Stimulated activated CD8-positive, alpha-beta memory T cell treated with anti-CD3 and anti-CD28 coated beads, Interleukin-2, amount 100 ng/mL, for 48 hours (primary cell): ENCODE data around the gene PCDHA5.
"Not testable (repeated sequence)": the region's sequence is repeated elsewhere in the genome, so short reads cannot be mapped to it uniquely, and the experiment has no call there.

Experiments
- DNase-seq, 2 donors: peaks; one replicate each; pipeline ENCODE4 v3.0.0-alpha.2; 2020; ENCODE audit warnings: low read depth in 2 of 2

The PCDHA5 gene

DNA sequence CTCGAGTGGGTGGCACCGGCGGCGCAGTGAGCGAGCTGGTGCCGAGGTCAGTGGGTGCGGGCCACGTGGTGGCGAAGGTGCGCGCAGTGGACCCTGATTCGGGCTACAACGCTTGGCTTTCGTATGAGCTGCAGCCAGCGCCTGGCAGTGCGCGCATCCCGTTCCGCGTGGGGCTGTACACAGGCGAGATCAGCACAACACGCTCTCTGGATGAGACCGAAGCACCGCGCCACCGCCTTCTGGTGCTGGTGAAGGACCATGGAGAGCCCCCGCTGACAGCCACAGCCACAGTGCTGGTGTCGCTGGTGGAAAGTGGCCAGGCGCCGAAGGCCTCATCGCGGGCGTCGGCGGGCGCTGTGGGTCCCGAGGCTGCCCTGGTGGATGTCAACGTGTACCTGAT, 2.1 kb downstream of the PCDHA5 start:
- DNase-seq: no peak

DNA sequence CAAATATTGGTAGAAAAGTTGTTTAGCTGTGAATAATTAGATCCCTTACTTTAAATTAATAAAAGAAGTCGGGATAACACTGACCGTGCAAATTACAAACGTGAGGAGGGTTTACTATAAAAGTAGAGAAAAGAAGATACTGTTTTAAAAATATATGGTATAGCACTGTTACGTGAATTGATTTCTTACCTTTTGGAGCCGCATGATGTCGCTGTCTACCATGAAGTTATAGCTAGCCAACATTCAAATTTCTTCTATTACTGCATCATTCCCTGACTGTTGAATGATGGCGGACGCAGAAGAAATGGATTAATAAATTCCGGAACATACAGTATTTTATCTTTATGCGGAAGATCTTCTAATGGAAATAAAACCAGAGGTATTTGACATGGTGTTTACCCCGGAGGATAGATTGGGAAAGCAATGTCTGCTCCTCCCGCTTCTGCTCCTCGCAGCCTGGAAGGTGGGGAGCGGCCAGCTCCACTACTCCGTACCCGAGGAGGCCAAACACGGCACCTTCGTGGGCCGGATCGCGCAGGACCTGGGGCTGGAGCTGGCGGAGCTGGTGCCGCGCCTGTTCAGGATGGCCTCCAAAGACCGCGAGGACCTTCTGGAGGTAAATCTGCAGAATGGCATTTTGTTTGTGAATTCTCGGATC, 6.4 kb downstream of the PCDHA5 start, which contains the start of gene PCDHA6:
PCDHA6 (plus strand) TSS at position 257 of the 658 bp plus-strand sequence; CDS start at position 389, 132 bp downstream.
- DNase-seq: no peak

DNA sequence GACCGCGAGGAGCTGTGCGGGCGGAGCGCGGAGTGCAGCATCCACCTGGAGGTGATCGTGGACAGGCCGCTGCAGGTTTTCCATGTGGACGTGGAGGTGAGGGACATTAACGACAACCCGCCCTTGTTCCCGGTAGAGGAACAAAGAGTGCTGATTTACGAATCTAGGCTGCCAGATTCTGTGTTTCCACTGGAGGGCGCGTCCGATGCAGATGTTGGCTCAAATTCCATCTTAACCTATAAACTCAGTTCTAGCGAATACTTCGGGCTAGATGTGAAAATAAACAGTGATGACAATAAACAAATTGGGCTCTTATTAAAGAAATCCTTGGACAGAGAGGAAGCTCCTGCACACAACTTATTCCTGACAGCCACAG, 6.9 kb downstream of the PCDHA5 start:
- no peak for DNase-seq

DNA sequence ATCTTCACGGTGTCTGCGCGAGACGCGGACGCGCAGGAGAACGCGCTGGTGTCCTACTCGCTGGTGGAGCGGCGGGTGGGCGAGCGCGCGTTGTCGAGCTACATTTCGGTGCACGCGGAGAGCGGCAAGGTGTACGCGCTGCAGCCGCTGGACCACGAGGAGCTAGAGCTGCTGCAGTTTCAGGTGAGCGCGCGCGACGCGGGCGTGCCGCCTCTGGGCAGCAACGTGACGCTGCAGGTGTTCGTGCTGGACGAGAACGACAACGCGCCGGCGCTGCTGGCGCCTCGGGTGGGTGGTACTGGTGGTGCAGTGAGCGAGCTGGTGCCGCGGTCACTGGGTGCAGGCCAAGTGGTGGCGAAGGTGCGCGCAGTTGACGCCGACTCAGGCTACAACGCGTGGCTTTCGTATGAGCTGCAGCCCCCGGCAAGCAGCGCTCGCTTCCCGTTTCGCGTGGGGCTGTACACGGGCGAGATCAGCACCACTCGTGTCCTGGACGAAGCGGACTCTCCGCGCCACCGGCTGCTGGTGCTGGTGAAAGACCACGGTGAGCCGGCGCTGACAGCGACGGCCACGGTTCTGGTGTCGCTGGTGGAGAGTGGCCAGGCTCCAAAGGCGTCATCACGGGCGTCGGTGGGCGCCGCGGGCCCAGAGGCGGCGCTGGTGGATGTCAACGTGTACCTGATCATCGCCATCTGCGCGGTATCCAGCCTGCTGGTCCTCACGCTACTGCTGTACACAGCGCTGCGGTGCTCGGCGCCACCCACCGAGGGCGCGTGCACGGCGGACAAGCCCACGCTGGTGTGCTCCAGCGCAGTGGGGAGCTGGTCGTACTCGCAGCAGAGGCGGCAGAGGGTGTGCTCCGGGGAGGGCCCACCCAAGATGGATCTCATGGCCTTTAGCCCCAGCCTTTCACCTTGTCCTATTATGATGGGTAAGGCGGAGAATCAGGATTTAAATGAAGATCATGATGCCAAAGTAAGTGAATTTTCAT, 8.4 kb downstream of the PCDHA5 start:
- not testable (repeated sequence) for DNase-seq

DNA sequence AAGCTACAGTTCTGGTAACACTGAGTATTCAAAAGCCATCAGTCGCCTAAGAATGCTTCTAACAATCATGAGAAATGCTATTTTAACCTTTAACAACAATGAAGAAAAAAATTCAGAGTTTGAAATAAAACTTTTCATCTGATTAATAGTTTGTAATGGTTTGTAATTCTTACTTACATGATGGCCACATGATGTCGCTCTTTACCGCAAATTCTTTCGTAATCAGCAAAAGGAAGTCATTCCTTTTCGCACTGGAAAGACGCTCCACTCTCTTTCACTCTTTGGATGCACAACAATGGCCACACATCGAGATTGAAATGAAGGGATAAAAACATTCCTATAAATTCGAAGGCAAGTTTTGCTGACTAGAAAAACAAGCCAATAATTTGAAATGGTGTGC, 12.6 kb downstream of the PCDHA5 start, which contains the start of gene PCDHA7:
PCDHA7 (plus strand) TSS at position 277 of the 400 bp plus-strand sequence; CDS start at position 392, 115 bp downstream.
- no peak for DNase-seq

DNA sequence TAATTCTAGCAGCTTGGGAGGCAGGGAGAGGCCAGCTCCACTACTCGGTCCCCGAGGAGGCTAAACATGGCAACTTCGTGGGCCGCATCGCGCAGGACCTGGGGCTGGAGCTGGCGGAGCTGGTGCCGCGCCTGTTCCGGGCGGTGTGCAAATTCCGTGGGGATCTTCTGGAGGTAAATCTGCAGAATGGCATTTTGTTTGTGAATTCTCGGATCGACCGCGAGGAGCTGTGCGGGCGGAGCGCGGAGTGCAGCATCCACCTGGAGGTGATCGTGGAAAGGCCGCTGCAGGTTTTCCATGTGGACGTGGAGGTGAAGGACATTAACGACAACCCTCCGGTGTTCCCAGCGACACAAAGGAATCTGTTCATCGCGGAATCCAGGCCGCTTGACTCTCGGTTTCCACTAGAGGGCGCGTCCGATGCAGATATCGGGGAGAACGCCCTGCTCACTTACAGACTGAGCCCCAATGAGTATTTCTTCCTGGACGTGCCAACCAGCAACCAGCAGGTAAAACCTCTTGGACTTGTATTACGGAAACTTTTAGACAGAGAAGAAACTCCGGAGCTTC, 13.1 kb downstream of the PCDHA5 start:
- not testable (repeated sequence) for DNase-seq

DNA sequence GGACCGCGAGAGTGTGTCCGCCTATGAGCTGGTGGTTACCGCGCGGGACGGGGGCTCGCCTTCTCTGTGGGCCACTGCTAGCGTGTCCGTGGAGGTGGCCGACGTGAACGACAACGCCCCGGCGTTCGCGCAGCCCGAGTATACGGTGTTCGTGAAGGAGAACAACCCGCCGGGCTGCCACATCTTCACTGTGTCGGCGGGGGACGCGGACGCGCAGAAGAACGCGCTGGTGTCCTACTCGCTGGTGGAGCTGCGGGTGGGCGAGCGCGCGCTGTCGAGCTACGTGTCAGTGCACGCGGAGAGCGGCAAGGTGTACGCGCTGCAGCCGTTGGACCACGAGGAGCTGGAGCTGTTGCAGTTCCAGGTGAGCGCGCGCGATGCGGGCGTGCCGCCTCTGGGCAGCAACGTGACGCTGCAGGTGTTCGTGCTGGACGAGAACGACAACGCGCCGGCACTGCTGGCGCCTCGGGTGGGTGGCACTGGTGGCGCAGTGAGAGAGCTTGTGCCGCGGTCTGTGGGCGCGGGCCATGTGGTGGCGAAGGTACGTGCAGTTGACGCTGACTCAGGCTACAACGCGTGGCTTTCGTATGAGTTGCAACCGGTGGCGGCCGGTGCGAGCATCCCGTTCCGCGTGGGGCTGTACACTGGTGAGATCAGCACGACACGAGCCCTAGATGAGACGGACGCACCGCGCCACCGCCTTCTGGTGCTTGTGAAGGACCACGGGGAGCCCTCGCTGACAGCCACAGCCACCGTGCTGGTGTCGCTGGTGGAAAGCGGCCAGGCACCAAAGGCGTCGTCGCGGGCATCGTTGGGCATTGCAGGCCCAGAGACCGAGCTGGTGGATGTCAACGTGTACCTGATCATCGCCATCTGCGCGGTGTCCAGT, 14.5 kb downstream of the PCDHA5 start:
- DNase-seq: no peak

DNA sequence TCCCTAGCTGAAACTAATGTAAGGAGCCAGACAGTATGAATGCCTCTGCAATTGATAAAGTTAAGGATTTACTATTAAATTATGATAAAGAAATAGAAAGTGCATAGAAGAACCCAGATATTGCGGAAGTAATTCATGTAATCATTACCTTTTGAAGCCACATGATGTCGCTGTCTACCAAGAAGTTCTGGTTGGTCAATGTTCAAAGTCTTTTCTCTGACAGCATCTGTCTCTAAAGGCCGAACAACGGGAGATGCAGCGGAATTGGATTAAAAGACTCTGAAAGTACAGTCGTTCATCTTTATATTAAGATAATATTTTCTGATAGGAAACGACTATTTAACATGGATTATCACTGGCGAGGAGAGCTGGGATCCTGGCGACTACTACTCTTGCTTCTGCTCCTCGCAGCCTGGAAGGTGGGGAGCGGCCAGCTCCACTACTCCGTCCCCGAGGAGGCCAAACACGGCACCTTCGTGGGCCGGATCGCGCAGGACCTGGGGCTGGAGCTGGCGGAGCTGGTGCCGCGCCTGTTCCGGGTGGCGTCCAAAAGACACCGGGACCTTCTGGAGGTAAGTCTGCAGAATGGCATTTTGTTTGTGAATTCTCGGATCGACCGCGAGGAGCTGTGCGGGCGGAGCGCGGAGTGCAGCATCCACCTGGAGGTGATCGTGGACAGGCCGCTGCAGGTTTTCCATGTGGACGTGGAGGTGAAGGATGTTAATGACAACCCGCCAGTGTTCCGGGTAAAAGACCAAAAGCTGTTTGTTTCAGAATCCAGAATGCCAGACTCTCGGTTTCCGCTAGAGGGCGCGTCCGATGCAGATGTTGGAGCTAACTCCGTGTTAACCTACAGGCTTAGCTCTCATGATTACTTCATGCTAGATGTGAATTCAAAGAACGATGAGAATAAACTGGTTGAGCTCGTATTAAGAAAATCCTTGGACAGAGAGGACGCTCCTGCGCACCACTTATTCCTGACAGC, 19.9 kb downstream of the PCDHA5 start, which contains the start of gene PCDHA8:
PCDHA8 (plus strand) TSS at position 210 of the 985 bp plus-strand sequence; CDS start at position 345, 135 bp downstream.
- peak in 1 of 2 donors; percentile 9 for DNase-seq

DNA sequence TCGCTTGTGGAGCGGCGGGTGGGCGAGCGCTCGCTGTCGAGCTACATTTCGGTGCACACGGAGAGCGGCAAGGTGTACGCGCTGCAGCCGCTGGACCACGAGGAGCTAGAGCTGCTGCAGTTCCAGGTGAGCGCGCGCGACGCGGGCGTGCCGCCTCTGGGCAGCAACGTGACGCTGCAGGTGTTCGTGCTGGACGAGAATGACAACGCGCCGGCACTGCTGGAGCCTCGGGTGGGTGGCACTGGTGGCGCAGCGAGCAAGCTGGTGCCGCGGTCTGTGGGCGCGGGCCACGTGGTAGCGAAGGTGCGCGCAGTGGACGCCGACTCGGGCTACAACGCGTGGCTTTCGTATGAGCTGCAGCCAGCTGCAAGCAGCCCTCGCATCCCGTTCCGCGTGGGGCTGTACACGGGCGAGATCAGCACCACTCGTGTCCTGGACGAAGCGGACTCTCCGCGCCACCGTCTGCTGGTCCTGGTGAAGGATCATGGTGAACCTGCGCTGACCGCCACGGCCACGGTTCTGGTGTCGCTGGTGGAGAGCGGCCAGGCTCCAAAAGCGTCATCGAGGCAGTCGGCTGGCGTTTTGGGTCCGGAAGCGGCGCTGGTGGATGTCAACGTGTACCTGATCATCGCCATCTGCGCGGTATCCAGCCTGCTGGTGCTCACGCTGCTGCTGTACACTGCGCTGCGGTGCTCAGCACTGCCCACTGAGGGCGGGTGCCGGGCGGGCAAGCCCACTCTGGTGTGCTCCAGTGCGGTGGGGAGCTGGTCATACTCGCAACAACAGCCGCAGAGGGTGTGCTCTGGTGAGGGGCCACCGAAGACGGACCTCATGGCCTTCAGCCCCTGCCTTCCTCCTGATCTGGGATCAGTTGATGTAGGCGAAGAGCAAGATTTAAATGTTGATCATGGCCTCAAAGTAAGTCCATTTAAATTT, 21.7 kb downstream of the PCDHA5 start:
- no peak for DNase-seq

DNA sequence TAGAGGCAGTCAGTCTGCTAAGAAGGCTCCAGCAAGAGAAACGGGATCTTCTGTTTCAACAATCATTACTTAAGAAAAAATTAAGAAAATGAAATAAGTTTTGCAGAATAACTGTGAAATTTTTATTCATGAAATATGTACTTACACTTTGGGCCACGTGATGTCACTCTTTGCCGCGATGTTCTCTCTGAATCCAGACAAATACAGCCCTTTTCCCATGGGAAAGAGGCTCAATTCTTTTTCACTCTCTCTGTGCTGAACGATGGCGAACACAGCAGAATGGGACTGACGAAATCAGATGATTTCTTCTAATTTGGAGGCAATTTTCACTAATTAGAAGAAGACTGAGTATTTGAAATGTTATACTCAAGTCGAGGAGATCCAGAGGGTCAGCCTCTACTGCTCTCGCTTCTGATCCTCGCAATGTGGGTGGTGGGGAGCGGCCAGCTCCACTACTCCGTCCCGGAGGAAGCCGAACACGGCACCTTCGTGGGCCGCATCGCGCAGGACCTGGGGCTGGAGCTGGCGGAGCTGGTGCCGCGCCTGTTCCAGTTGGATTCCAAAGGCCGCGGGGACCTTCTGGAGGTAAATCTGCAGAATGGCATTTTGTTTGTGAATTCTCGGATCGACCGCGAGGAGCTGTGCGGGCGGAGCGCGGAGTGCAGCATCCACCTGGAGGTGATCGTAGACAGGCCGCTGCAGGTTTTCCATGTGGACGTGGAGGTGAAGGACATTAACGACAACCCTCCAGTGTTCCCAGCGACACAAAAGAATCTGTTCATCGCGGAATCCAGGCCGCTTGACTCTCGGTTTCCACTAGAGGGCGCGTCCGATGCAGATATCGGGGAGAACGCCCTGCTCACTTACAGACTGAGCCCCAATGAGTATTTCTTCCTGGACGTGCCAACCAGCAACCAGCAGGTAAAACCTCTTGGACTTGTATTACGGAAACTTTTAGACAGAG, 27.0 kb downstream of the PCDHA5 start, which contains the start of gene PCDHA9:
PCDHA9 (plus strand) TSS at position 244 of the 964 bp plus-strand sequence; CDS start at position 358, 114 bp downstream.
- not testable (repeated sequence) for DNase-seq

DNA sequence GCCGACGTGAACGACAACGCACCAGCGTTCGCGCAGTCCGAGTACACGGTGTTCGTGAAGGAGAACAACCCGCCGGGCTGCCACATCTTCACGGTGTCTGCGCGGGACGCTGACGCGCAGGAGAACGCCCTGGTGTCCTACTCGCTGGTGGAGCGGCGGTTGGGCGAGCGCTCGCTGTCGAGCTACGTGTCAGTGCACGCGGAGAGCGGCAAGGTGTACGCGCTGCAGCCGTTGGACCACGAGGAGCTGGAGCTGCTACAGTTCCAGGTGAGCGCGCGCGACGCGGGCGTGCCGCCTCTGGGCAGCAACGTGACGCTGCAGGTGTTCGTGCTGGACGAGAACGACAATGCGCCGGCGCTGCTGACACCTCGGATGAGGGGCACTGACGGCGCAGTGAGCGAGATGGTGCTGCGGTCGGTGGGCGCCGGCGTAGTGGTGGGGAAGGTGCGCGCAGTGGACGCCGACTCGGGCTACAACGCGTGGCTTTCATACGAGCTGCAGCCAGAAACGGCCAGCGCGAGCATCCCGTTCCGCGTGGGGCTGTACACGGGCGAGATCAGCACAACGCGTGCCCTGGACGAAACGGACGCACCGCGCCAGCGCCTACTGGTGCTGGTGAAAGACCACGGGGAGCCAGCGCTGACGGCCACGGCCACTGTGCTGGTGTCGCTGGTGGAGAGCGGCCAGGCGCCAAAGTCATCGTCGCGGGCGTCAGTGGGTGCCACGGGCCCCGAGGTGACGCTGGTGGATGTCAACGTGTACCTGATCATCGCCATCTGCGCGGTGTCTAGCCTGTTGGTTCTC, 28.6 kb downstream of the PCDHA5 start:
- not testable (repeated sequence) for DNase-seq

DNA sequence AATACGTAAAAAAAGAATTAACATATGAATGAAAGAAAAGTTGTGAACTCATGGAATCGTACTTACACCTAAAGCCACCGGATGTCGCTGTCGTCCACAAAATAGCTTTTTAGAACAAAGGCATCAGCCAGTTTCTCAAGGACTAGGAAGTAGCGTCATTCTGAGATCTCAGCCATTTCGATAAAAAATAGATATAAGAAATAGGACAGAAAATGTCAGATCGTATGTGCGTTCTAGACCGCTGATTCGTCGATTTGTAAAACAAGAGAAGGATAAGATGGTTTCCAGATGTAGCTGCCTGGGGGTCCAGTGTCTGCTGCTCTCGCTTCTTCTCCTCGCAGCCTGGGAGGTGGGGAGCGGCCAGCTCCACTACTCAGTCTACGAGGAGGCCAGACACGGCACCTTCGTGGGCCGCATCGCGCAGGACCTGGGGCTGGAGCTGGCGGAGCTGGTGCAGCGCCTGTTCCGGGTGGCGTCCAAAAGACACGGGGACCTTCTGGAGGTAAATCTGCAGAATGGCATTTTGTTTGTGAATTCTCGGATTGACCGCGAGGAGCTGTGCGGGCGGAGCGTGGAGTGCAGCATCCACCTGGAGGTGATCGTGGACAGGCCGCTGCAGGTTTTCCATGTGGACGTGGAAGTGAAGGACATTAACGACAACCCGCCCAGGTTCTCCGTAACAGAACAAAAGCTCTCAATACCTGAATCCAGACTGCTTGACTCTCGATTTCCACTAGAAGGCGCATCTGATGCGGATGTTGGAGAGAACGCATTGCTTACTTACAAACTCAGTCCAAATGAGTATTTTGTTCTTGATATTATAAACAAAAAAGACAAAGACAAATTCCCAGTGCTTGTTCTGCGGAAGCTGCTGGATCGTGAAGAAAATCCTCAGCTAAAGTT, 34.6 kb downstream of the PCDHA5 start, which contains the start of gene PCDHA10:
PCDHA10 (plus strand) TSS at position 126 of the 903 bp plus-strand sequence; CDS start at position 278, 152 bp downstream.
- no peak for DNase-seq

DNA sequence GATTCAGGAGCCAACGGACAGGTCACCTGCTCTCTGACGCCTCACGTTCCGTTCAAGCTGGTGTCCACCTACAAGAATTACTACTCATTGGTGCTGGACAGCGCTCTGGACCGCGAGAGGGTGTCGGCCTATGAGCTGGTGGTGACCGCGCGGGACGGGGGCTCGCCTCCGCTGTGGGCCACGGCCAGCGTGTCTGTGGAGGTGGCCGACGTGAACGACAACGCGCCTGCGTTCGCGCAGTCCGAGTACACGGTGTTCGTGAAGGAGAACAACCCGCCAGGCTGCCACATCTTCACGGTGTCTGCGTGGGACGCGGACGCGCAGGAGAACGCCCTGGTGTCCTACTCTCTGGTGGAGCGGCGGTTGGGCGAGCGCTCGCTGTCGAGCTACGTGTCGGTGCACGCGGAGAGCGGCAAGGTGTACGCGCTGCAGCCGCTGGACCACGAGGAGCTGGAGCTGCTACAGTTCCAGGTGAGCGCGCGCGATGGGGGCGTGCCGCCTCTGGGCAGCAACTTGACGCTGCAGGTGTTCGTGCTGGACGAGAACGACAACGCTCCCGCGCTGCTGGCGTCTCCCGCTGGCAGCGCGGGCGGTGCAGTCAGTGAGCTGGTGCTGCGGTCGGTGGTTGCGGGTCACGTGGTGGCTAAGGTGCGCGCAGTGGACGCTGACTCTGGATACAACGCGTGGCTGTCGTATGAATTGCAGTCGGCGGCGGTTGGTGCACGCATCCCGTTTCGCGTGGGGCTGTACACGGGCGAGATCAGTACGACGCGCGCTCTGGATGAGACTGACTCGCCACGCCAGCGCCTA, 36.0 kb downstream of the PCDHA5 start:
- DNase-seq: no peak

DNA sequence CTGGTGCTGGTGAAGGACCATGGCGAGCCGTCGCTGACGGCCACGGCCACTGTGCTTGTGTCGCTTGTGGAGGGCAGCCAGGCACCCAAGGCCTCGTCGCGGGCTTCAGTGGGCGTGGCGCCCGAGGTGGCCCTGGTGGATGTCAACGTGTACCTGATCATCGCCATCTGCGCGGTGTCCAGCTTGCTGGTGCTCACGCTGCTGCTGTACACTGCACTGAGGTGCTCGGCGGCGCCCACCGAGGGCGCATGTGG, 36.5 kb downstream of the PCDHA5 start:
- DNase-seq: no peak
